HG02973 (cell line): ENCODE data around the gene NHP2.
"Not testable (repeated sequence)": the region's sequence is repeated elsewhere in the genome, so short reads cannot be mapped to it uniquely, and the experiment has no call there.

Experiments
- ATAC-seq: cut with Tn5 transposase; IDR thresholded peaks from one replicate; pipeline ENCODE4 v1.9.1; 2021; ENCODE audit warnings: moderate library complexity; ENCODE audit not compliant: unreplicated experiment

The NHP2 gene

GRCh38 chr5:178153530-178154340, at the start of gene NHP2:
Gene NHP2, minus strand, starts transcription at chr5:178153885. Its CDS starts 68 bp downstream, at chr5:178153817.
- ATAC-seq, result peak; percentile 97

- no peak for ATAC-seq
Measured at GRCh38 chr5:178202541-178202940, 48.9 kb upstream of the NHP2 start.

DNA sequence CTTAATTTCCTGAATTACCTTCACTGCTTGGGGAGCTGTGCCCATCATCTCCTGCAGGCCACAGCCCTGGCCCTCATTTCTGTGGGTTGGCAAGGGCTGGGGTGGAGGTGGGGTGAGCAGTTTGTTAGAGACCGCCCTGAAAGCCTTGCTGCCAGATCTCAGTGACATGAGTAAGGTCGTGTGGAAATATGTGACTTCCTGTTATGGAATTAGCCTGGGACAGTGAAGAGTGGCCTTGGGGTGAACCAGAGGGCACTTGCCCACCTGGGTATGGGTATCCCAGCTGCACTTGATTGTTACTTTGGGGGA, 48.2 kb upstream of the NHP2 start:
- no peak for ATAC-seq

- ATAC-seq, result no peak
Measured at GRCh38 chr5:178201221-178201926, 47.7 kb upstream of the NHP2 start.

DNA sequence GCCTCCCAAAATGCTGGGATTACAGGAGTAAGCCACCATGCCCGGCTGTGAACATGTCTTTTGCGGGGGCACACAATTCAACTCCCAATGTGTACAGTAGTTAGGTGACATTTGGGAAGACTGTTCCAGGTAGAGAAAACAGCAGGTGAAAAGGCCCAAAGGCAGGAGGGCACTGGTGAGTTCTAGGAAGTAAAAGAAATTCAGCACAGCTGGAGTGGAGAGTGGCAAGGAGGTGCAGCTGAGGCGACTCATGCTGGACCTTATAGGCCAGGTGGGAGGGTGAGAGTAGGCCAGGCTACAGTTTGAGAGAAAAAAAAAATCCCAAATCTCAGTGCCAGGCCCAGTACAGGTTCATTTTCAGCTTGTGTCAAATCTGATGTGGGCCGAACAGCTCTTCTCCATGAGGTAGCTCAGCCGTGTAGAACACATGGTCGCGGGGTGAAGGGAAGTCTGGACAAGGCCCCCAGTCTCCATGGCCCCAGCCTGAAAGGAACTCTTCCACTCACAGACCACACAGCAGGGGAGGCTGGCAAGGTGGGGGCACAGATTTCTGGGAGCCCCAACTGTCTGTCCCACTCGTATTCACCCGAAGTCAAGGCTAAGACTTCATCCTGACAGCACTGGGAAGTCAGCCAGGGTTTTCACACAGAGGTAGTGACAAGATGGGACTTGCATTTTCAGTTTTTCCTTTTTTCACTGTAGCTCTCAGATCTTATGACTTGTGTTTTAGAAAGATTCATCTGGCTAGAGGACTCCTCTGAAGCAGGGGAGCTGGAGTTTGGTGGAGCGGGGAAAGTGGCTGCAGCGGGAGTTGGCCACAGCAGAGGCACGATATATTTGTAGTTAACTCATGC, 46.1 kb upstream of the NHP2 start:
- no peak for ATAC-seq

GRCh38 chr5:178198706-178199105, 45.0 kb upstream of the NHP2 start:
- ATAC-seq, result no peak

DNA sequence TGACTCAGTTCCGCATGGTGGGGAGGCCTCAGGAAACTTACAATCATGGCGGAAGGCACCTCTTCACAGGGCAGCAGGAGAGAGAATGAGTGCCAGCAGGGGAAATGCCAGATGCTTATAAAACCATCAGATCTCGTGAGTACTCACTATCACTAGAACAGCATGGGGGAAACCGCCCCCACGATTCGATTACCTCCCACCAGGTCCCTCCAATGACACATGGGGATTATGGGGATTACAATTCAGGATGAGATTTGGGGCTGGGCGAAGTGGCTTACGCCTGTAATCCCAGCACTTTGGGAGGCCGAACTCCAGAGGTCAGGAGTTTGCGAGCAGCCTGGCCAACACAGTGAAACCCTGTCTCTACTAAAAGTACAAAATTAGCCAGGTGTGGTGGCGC, 44.5 kb upstream of the NHP2 start:
- ATAC-seq, result not testable (repeated sequence)

DNA sequence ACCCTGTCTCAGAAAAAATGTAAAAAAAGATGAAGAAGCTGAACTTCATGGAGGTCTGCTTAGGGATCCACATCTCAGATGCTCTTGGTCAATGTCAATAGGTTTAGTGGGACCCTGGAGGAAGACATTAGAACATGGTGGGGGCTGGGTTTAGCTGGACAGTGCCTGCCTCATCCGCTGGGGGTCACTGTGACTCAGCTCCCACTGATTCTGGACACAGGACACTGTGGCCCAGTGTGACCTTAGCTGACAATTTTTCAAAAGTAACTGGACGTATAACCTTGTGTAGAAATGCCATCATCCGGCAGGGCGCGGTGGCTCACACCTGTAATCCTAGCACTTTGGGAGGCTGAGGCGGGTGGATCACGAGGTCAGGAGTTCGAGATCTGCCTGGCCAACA, 43.3 kb upstream of the NHP2 start:
- ATAC-seq, result no peak

DNA sequence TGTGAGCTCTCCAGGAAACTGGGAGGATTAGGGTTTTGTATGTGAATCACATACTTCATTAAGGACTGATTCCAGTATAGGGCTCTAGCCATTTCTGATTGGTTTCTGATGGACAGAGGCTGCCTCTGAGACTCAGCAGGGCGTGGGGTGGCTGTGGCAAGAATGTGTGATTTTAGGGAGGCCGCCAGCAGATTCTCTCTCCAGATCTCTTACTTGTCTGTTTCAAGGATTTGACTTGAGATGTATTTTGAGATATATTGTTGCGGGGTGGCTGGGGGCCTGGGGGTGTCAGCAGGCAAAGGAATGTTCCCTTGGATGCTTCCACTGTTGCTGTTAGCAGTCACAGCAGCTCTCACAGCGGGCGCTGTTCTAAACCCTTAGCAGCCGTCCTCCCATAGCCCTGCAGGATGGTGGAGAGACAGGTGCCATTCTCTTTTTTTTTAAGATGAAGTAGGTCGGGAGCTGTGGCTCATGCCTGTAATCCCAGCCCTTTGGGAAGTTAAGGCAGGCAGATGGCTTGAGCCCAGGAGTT, 42.7 kb upstream of the NHP2 start:
- ATAC-seq, result no peak

GRCh38 chr5:178194026-178194425, 40.3 kb upstream of the NHP2 start:
- ATAC-seq, result no peak

DNA sequence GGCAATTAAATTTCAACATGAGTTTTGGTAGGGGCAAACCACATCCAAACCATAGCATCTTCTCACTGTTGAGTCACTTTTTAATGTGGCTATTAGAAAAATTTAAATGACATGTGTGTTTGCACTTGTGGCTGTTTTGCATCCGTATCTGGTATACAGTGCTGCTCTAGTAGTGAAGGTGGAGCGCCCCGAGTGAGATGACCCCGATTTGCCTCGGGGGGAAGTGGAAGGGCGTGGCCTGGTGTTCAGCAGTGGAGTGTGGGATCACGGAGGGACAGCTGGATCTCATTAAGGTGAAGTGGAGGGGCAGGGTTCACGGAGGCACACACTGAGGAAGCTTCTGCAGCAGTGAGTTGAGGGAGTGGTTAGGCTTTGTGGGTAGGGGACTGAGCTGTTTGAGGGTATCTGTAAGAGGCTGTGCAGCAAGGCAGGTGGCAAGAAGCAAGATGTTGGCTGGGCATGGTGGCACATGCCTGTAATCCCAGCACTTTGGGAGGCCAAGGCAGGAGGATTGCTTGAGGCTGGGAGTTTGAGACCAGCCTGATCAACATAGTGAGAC, 39.6 kb upstream of the NHP2 start:
- no peak for ATAC-seq

GRCh38 chr5:178192787-178193186, 39.1 kb upstream of the NHP2 start:
- ATAC-seq, result no peak

- ATAC-seq, result no peak
Measured at GRCh38 chr5:178192244-178192643, 38.6 kb upstream of the NHP2 start.

GRCh38 chr5:178191661-178192060, 38.0 kb upstream of the NHP2 start:
- no peak for ATAC-seq

DNA sequence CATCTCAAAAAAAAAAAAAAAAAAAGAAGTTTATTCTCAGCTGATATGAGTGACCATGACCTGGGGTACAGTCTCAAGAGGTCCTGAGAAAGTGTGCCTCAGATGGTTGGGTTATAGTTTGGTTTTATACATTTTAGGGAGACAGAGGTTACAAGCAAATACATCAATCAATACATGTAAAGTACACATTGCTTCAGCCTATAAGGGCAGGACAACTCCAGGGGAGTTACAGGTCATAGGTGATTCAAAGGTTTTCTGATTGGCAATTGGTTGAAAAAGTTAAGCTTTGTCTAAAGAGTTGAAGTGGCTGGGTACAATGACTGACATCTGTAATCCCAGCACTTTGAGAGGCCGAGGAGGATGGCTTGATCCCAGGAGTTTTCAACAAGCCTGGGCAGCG, 35.7 kb upstream of the NHP2 start:
- no peak for ATAC-seq

- ATAC-seq, result no peak
Measured at GRCh38 chr5:178187014-178187413, 33.3 kb upstream of the NHP2 start, which contains the start of gene GMCL2. Gene GMCL2, minus strand, starts transcription at chr5:178187371. Its CDS starts 72 bp downstream, at chr5:178187299.

- no peak for ATAC-seq
Measured at GRCh38 chr5:178186427-178186826, 32.7 kb upstream of the NHP2 start.

- ATAC-seq, result no peak
Measured at GRCh38 chr5:178182158-178182876, 28.6 kb upstream of the NHP2 start.

DNA sequence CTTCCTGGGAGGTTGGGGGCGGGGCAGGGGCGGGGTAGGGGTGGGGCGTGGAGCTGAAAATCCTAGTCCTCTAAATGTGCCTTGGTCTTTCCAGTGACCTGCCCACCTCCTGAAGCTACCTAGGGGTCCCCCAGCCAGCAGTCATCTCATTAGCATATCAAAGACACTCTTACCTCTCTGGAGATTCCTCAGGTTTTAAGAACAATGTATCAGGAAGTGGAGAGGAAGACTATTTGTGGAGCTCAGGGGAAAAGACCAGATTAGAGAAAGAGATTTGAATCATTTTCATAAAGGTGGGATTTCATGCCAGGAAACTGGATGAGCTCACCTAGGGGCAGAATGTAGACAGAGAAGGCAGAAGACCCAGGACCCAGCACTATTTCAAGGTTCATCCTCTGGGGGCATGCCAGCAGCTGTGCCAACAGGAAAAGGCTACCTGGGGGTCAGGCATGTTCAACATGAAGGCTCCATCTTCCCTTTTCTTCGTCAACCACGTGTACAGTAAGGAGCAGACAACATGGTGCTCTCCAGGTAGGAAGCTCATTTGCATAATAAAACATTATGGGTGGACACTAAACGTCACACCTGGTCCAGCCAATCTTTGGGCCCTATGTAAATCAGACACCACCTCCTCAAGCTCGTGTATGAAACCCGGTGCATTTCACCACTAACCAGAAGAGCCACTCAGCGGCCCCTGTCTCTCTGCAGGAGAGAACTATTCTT, 26.6 kb upstream of the NHP2 start:
- no peak for ATAC-seq

DNA sequence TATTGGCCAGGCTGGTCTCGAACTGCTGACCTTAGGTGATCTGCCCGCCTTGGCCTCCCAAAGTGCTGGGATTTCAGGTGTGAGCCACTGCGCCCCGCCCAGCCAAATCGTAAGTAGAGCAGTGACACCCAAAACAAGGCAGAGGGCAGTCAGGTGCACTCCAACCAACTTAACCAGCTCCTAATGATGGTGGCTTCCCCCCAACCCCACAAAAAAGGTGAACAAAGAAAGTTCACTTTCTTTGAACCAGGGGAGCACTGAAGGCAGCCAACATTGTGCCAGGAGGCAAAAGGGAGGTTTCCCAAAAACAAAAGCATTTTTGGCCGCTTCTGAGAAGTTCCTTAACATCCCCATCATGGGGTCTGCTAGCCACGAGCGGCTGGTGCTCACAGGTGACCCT, 23.9 kb upstream of the NHP2 start:
- no peak for ATAC-seq
